GM18507 (cell line): ENCODE measurements around the gene BTC.
"Not testable (repeated sequence)": the region's sequence is repeated elsewhere in the genome, so short reads cannot be mapped to it uniquely, and the experiment has no call there.

Source experiments
- DNase-seq: peaks from one replicate; pipeline ENCODE4 v3.0.0; 2011; ENCODE audit warnings: low read depth; ENCODE audit not compliant: insufficient read length; ENCODE audit errors: extremely low spot score
- FAIRE-seq: peaks from 2 replicates; lab custom pipeline; 2011; peaks lifted over from hg19 to GRCh38; lab: Jason Lieb, UNC

BTC gene

GRCh38 chr4:74794382-74795010 lies at the start of gene BTC:
Gene BTC, minus strand, starts transcription at chr4:74794523. Its CDS starts 198 bp downstream, at chr4:74794325.
- DNase-seq (no peak), FAIRE-seq (no peak)

GRCh38 chr4:74840936-74841509 lies 46.7 kb upstream of the BTC start:
- DNase-seq (no peak), FAIRE-seq (no peak)

GRCh38 chr4:74838746-74839370 lies 44.5 kb upstream of the BTC start:
- no peak for FAIRE-seq
- DNase-seq = no peak

- FAIRE-seq (no peak), DNase-seq (no peak)
Observed at GRCh38 chr4:74830928-74831327, 36.6 kb upstream of the BTC start.

- no peak for DNase-seq
- FAIRE-seq = no peak
Observed at GRCh38 chr4:74823194-74823593, 28.9 kb upstream of the BTC start.

GRCh38 chr4:74822603-74823002 lies 28.3 kb upstream of the BTC start:
- no peak for FAIRE-seq
- DNase-seq = no peak

GRCh38 chr4:74821541-74821940 lies 27.2 kb upstream of the BTC start:
- FAIRE-seq = no peak
- no peak for DNase-seq

GRCh38 chr4:74814052-74814451 lies 19.7 kb upstream of the BTC start:
- DNase-seq (no peak), FAIRE-seq (no peak)

- DNase-seq = not testable (repeated sequence)
Observed at GRCh38 chr4:74812056-74812455, 17.7 kb upstream of the BTC start.

GRCh38 chr4:74805601-74806000 lies 11.3 kb upstream of the BTC start:
- FAIRE-seq (no peak), DNase-seq (no peak)

More at GRCh38 chr4:74812056-74812455, 17.7 kb upstream of the BTC start:
- FAIRE-seq = not testable (repeated sequence)

GRCh38 chr4:74800310-74800709 lies 6.0 kb upstream of the BTC start:
- FAIRE-seq (no peak), DNase-seq (no peak)

- FAIRE-seq (no peak), DNase-seq (no peak)
Observed at GRCh38 chr4:74796631-74797030, 2.3 kb upstream of the BTC start.

- no peak for DNase-seq
- FAIRE-seq = no peak
Observed at GRCh38 chr4:74793757-74794381, 454 bp downstream of the BTC start.

- no peak for FAIRE-seq
- no peak for DNase-seq
Observed at GRCh38 chr4:74790652-74791051, 3.7 kb downstream of the BTC start.

GRCh38 chr4:74789518-74789917 lies 4.8 kb downstream of the BTC start:
- DNase-seq (no peak), FAIRE-seq (no peak)

- FAIRE-seq (no peak), DNase-seq (no peak)
Observed at GRCh38 chr4:74777531-74777930, 16.8 kb downstream of the BTC start.

- no peak for DNase-seq
- FAIRE-seq = no peak
Observed at GRCh38 chr4:74772783-74773182, 21.5 kb downstream of the BTC start.

- DNase-seq = no peak
- no peak for FAIRE-seq
Observed at GRCh38 chr4:74772106-74772505, 22.2 kb downstream of the BTC start.

GRCh38 chr4:74770226-74770910 lies 24.0 kb downstream of the BTC start:
- DNase-seq = no peak

GRCh38 chr4:74768857-74769525 lies 25.3 kb downstream of the BTC start:
- DNase-seq (no peak), FAIRE-seq (peak; percentile 31)

More at GRCh38 chr4:74770226-74770910, 24.0 kb downstream of the BTC start:
- no peak for FAIRE-seq
